ENCODE results near the gene CSF1R.

CSF1R gene

GRCh38 chr5:150120617-150121447 is 34.5 kb upstream of the CSF1R start:
- DNase-seq: no peak

- no peak for DNase-seq
These were observed 33.7 kb upstream of the CSF1R start for GRCh38 chr5:150120062-150120441.

GRCh38 chr5:150119421-150120061 is 33.2 kb upstream of the CSF1R start:
- DNase-seq: no peak

- no peak for DNase-seq
These were observed 32.3 kb upstream of the CSF1R start for GRCh38 chr5:150118561-150119229.

- DNase-seq: no peak
These were observed 31.7 kb upstream of the CSF1R start for GRCh38 chr5:150117945-150118560.

- no peak for DNase-seq
These were observed 30.5 kb upstream of the CSF1R start for GRCh38 chr5:150116667-150117400.

GRCh38 chr5:150114773-150115408 is 28.5 kb upstream of the CSF1R start:
- no peak for DNase-seq

- no peak for DNase-seq
These were observed 27.8 kb upstream of the CSF1R start for GRCh38 chr5:150114102-150114641.

GRCh38 chr5:150113047-150113744 is 26.8 kb upstream of the CSF1R start:
- DNase-seq: no peak

GRCh38 chr5:150112201-150113046 is 26.1 kb upstream of the CSF1R start:
- no peak for DNase-seq

GRCh38 chr5:150111122-150111521 is 24.8 kb upstream of the CSF1R start:
- no peak for DNase-seq

GRCh38 chr5:150109921-150110320 is 23.6 kb upstream of the CSF1R start:
- DNase-seq: peak; percentile 69

GRCh38 chr5:150108711-150109514 is 22.6 kb upstream of the CSF1R start:
- DNase-seq: peak; percentile 71

- no peak for DNase-seq
These were observed 21.6 kb upstream of the CSF1R start for GRCh38 chr5:150107909-150108447.

- peak; percentile 54 for DNase-seq
These were observed 20.5 kb upstream of the CSF1R start for GRCh38 chr5:150106674-150107426.

- no peak for DNase-seq
These were observed 19.7 kb upstream of the CSF1R start for GRCh38 chr5:150105928-150106615.

GRCh38 chr5:150104550-150104870 is 18.2 kb upstream of the CSF1R start:
- DNase-seq: no peak
